Left cardiac atrium (tissue), 4 donors: ENCODE data around the gene APOL4. TPM values are rescaled to one million over a fixed set of nuclear protein-coding genes. Genes with fewer than 3 reads are reported as not detected.
"Not testable (repeated sequence)": the region's sequence is repeated elsewhere in the genome, so short reads cannot be mapped to it uniquely, and the experiment has no call there.

Experiments
- ATAC-seq, 2 donors: fragments of 200-7000 bp; cut with Tn5 transposase; one replicate each; pipeline ENCODE4 v1.9.1; 2020; ENCODE audit warnings: mild to moderate bottlenecking in 2 of 2, moderate library complexity in 2 of 2
- DNase-seq: peaks from one replicate; pipeline ENCODE4 v3.0.0-alpha.2; 2020
- intact Hi-C, 2 donors: fragments of 100-400 bp; cut with DNase I; formaldehyde crosslinking; loops; one replicate each; pipeline versions ENCODE4 v1.14.1 to v1.15.1; 2022 to 2023
- total RNA-seq, 2 donors: library from RNA; stranded (reverse); fragmentation: NEBNext Ultra II Directional; extraction: Animal tissue kit (Norgen Biotek cat#: 25700); gene quantifications; one replicate each; pipeline ENCODE4 v1.2.1, GENCODE V29; 2021
- donor health status: DM: no; HTN: yes; CAD: no.
- donor health status: DM: no; HTN: yes; CAD: no; lungs with severe emphysema.
- donor health status: DM: yes; HTN: yes; CAD: no.
- donor health status: Dilated cardiomyopathy.

The APOL4 gene
- total RNA-seq, 2 donors from 2014 or later, result 10.8 to 11.4 TPM

DNA sequence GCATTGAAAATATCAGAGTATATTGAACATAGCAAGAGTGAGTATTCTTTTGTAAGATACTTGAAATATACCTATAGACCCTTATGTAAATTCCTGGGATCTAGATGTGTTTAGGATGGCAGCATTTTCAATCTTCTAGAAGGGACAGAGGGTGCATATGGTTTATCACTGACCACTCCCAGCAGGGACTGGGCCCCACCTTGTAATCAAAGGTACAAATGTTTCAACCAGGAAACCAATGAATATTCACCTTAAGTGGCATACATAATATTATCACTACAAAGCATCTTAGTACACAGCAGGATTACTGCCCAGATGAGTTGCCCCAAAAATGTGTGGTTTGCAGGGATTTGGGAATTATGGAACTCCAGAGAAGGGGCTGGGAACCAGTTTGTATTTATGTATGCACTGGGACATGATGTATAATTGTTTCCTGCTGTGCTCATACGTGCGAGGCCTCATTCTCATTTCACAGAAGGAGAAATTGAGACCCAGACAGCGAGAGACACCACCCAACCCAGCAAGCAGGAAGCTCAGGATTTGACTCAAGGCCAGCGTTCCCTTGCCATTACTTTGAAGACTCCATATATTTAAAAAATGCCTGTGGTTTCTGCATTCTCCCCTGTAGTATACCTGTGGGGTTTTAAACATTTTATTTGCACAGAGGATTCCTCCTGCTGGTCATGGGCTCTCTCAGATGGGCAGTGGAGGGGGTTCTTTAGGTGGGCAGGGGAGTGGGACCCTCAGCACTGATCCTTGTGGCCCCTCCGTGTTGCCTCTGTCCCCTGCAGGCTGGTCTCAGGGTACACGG lies 5.2 kb downstream of the APOL4 start:
- ATAC-seq (no peak), DNase-seq (no peak)
- intact Hi-C loops, result loop anchor here (5.0 to 10.0 kb wide), 4 partner anchors 41 to 288 kb away; partner anchors contain the start of genes APOL2 (in 1 of the 2) and TXN2 (in 1 of the 2)

DNA sequence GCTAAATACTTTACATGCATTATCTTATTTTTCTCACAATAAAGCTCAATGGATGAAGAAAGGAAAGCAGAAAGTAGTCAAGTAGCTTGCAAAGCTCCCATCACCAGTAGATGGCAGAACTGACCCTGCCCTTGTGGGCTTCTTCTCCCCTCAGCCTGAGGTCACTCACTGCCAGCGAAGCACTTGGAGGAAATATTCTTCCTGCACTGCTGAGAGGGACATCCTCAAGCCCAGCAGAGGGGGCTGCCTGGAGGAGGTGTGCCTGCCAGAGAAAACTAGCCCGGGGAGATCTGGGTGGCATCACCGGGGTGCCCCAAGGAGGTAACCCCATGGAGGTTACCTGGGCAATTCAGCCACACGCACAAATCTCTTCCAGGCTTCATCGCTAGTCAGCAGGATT lies 6.6 kb downstream of the APOL4 start:
- peak; percentile 54 to 67 for ATAC-seq
- peak; percentile 61 for DNase-seq
- intact Hi-C loops, result loop anchor here (5.0 to 10.0 kb wide), 4 partner anchors 42 to 290 kb away; partner anchors contain the start of genes APOL2 (in 1 of the 2) and TXN2 (in 1 of the 2)

DNA sequence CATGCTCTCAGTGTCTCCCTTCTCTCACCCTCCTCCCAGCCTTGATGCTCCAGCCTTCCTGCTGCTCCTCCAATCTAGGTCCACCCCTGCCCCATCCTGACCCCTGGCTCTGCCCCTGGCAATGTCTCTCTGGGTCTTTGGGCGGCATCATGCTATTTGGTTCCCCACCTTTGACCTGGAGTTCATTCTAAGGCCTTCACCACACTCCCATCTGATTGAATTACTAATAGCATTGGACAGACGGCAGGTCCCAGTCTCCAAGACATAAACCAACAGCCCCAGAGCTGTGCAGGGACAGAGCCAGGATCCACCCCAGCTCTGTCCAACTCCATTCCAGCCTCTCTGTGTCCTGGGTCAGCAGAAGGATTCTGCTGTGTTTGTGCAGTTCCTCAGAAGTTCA lies 7.2 kb downstream of the APOL4 start:
- intact Hi-C loops, result loop anchor here (10.0 kb wide), 2 partner anchors 90 to 290 kb away; partner anchors contain the start of gene TXN2 (in 1 of the 2)
- no peak for DNase-seq
- ATAC-seq, result no peak

DNA sequence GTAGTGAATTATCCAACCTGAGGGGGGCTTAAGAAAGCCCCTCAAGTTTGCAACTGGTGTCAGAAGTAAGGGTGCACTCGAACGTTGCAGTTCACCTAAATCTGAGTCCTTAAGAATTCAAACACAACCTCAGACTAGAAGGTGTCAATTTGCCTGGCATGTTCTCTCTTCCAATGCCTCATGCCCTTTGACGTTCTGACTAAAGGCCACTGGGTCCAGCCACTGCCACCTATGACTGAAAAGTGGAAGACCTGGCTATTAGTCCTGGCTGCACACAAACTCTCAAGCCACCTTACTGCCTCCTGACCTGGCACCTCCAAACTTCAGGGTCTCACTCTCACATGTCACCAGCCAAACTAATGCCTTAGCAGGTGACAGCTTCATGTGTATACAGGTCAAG lies 8.0 kb downstream of the APOL4 start:
- intact Hi-C loops, result loop anchor here (10.0 kb wide), 2 partner anchors 91 to 291 kb away; partner anchors contain the start of gene TXN2 (in 1 of the 2)
- ATAC-seq (no peak), DNase-seq (no peak)

DNA sequence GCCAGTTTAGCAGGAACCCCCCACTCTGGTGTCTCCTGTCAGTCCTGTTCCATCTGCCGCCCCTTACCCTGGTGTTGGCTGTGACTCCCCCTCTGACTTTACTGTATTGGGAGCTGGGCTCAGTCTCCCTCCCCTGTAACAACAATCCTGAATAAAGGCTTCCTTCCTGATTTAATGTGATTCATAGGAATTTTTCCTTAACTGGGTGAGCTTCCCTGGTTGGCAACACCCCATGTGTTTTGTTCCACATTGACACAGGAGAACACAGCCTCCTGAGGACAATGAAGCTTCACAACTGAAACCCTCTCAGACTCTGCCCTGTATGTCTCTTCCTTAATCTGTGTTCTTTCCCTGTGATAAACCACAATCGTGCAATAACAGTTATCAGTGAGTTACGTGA lies 8.4 kb downstream of the APOL4 start:
- no peak for DNase-seq
- no peak for ATAC-seq
- intact Hi-C loops, result loop anchor here (10.0 kb wide), 2 partner anchors 92 to 292 kb away; partner anchors contain the start of gene TXN2 (in 1 of the 2)

DNA sequence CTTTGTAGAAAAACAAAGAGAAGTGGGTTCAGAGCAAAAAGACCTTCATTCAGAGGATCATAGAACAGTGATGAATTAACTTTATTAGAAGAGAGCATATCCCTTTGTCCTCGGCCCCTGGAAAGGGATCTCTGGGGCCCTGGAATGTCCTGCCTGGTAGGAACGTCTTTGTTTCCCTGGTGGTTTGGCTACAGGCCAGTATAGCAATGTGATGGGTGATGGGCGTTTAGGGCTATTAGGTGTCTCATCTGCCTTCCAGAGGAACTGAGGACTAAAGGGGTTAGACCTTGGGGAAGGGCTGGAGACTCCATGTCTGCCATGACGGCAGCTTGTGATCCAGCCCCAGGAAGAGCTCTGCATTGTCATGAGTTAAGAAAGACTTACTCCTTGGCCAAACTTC lies 9.1 kb downstream of the APOL4 start:
- ATAC-seq (no peak), DNase-seq (no peak)
- intact Hi-C loops, result loop anchor here (10.0 kb wide), 2 partner anchors 92 to 292 kb away; partner anchors contain the start of gene TXN2 (in 1 of the 2)

DNA sequence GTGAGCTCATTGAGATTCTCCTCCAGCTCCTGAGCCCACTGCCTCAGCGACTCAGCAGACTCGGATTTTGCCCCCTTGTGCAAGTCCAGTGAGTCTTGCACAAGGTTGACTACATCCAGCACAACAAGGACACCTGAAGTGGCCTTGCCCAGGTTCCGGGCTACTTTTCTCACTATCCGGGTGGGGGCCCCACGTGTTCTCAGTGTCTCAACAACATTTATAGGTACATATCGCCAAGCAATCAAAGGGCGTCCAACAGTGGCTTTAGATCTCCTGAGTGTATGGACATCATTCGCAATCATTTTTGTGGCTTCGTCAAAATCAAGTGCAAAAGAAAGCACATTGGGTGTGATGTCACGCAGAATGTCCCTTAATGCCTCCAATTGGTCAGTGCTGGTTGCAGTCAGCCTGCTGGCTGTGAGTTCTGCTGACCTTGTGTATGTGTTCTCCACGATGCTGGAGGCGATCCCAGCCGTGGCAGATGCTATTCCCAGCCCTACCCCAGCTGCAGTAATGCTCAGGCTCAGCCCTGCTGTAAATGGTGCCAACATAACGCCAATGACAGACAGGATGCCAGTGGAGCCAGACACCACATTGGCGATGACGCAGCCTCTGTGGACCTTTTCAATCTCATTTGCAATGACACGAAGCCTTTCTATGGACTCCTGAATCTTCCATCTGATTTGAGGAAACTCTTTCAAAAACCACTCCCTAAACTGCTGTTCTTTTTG lies 10.3 kb downstream of the APOL4 start:
- ATAC-seq (peak; percentile 88 to 94), DNase-seq (peak; percentile 72)
- intact Hi-C loops, result loop anchor here (10.0 kb wide), 2 partner anchors 94 to 294 kb away; partner anchors contain the start of gene TXN2 (in 1 of the 2)

DNA sequence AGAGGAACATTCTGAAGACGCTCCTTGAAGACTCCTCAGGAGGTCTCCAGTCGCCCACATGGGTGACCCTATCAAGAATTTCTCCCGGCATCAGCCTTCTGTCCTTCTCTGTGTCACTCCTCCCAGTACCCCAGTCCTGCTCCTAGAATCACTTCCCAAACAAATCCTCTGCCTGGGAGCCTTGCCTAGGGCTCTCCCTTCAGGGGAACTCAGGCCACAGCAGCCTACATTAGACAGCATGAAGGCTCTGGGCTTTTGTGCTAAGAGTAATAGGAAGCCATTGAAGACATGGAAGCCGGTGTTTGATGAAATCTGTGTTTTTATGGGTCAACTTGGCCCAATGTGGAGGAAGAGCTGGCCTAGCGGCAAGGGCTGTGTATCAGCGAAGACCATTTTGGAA lies 13.7 kb downstream of the APOL4 start:
- intact Hi-C loops, DNase-seq, ATAC-seq: not testable (repeated sequence)

DNA sequence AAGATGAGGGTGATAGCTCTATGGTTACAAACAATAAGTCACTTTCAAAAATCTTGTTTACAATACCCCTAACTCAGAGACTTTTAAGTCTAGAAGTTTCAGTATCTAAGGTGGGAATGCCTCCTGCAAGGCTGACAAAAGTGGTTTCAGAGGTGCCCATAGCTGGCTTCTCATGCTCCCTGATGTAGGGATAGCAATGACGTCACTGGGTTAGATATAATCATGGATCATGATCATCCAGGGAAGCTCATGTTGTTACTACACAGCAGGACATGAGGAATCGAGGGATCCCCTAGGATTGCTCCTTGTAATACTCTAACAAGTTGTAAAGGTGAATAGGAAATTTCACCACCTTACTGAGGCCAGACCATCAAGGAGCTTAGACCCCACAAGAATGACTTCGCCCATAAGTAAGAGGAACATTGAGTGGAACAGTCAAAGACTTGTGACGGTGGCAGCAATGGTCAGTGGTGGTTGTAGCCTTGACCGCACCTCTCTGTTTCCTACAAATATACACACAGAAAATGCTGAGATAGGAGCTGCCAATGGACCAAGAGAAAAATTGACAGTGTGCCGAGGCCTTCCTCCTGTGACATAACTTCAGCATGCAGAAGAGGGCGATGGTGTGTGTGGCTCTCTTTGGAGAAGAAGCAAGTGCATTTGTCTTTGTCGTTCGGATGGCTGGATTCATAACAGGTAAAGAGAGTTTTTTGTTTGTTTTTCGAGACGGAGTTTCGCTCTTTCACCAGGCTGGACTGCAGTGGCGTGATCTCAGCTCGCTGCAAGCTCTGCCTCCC lies 15.6 kb downstream of the APOL4 start:
- no peak for ATAC-seq
- intact Hi-C loops, result no loop called here
- no peak for DNase-seq

DNA sequence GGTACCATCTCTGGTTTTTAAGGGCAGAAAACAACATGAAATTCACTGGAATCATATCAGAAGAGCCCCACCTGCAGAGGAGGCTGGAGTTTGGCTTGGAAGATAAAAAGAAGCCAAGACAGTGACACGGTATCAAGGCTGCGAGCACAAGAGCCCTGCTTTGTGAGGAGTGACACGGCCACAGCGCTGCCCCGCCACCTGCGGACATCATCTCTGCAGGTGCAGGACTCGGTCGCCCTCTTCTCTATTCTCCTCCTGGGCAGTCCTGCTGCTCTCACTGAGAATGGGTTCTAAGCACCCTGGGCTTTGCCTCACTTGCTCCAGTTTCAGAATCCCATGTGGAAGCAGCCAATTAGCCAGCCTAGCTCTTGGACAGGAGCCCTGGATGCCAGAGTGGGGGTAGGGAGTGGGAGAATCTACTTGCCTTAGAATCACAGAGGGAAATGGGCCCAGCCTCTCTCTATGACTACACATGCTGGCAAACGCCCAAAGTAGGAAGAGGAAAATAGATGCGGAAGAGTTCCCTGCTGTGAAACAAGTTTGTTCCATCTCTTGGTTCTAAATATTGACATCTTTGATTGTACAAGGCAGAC lies 17.1 kb downstream of the APOL4 start:
- intact Hi-C loops, result loop anchor here in 1 of 2 donors (5.0 kb wide), 1 partner anchor 37 kb away; no protein-coding TSS in a partner anchor
- ATAC-seq, result peak; percentile 32 to 49
- peak; percentile 70 for DNase-seq

DNA sequence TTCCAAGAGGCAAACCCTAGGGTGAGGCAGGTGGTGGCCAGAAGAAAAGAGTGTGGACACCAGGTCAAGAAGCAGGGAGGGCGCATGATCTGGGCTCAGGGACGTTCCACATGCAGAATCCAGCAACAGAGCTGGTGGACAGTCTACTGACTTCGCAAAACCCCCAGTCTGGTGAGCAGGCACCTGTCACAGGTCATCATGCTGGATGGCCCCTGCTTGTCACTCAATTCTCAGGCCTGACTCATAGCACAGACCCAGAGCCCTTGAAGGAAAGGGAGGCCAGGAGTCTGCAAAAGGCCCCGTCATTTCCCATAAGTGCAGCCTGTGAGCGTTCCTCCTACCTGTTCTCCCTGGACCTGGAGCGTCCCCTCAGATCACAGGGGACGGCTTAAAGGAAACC lies 18.2 kb downstream of the APOL4 start:
- intact Hi-C loops, result loop anchor here in 1 of 2 donors (5.0 kb wide), 1 partner anchor 36 kb away; no protein-coding TSS in a partner anchor

DNA sequence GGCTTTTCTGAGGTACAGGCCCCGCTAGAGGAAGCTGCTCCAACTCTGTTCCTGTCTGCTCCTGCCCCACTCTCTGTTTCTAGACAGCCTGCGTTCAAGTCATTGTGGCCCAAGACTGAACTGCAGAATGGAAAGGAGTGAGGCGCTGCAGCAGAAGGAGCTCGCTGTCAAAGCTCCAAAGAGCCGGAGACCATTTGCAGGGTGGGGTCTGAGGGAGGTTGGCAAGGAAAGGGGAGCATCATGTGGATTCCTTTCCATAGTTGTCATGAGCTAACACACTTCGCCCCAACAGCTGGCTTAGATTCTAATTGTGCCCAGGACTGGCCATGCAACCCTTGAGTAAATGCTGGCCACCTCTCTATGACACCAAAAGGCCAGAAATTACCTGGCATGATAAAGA lies 18.8 kb downstream of the APOL4 start:
- intact Hi-C loops, result loop anchor here in 1 of 2 donors (5.0 kb wide), 1 partner anchor 36 kb away; no protein-coding TSS in a partner anchor
- DNase-seq (no peak), ATAC-seq (no peak)

More for the DNA sequence above, 18.2 kb downstream of the APOL4 start:
- DNase-seq (no peak), ATAC-seq (no peak)

DNA sequence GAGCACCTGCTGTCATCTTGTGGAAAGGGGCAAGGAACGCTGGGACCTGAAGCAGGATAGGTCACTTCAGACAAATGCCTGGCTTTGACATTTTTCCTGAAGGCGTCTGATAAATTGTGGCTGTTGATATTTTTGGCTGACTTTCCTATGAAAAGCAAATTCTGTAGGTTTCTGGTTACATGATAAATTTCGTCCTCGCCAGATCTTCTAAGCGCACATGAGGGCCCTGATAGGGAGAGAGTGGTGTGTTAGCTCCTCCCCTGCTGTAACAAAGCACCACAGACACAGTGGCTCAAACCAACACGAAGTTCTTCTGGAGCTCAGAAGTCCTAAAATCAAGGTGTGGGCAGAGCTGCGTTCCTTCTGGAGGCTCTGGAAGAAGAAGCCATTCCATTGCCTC lies 19.6 kb downstream of the APOL4 start:
- ATAC-seq, result no peak
- intact Hi-C loops, result loop anchor here in 1 of 2 donors (5.0 kb wide), 1 partner anchor 35 kb away; no protein-coding TSS in a partner anchor
- DNase-seq, result no peak

DNA sequence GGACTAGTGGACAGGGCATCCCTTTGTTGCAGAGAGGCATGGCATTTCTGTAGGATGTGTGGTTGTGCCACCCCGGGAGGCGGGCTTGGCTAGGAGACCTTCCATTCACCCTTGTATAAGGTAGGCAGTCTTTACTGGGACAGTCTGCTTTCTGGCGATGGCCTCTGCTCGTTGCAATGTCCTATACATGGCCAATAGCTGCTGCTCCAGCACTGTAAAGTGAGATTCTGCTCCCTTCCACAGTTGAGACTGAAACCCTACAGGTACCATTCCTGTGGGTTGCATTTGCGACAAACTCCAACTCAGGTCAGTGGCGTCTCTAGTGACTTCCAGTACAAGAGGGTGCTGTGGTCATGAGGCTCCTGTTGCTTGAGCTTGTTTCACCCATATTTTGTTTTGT lies 20.7 kb downstream of the APOL4 start:
- intact Hi-C loops, result loop anchor here (2.0 to 5.0 kb wide), 2 partner anchors 34 to 36 kb away; no protein-coding TSS in a partner anchor
- DNase-seq (no peak), ATAC-seq (no peak)

DNA sequence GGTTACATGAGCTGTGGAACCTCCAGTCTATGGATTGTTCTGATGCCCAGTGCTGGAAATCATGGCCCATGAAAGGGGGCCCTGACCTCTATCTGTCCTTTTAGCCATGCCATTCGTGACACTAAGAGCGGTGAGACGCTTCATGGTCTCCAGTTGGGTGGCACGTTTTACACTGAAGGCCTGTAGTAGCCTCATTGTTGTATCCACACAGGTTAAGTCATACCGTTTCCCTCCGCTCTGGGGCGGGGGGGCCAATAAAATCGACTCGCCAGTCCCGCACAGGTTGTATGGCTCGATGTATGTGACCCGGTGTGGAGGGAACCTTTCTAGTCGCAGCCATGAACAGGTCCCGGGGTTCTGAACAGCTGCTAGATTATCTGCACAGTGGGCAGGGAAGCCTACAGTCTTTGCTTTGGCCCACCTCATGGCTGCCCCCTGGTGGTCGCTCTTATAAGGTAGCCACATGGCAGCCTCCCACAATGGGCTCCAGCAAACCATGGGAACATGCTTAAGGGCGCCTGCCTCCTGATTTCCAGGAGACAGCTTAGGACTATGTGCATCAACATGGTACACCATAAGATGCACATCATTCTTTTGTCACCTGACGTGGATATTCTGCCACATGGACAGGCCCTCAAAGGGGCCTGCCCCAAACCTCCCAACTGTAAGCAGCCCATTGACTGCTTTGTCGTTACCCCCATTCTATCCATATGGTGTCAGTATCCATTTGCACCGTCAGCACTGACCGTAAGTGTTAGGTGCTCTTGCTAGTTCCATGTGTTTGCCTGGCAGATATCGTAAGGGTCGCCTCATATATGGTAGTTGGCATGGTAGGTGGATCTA lies 21.4 kb downstream of the APOL4 start:
- intact Hi-C loops, result loop anchor here (2.0 to 5.0 kb wide), 2 partner anchors 33 to 35 kb away; no protein-coding TSS in a partner anchor
- ATAC-seq (peak; percentile 89 to 94), DNase-seq (peak; percentile 90)

DNA sequence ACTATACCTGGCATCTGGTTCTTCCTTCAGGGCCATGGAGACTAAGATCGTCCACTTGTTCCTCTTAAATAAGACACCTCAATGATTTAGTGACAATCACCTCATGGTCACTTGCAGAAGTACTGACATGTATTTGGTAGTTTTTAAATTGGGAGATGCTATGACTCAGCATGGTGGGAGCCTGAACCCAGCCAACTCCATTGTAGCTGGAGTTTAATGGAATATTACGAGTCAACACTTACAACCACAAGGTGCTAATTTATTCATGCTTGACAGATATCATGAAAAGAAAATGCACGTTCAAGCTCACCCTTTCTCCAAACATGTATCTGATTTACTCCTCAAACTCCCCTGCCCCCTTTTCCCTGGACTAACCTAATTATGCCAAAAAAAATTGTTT lies 24.4 kb downstream of the APOL4 start:
- intact Hi-C loops, result no loop called here
- DNase-seq (no peak), ATAC-seq (no peak)

DNA sequence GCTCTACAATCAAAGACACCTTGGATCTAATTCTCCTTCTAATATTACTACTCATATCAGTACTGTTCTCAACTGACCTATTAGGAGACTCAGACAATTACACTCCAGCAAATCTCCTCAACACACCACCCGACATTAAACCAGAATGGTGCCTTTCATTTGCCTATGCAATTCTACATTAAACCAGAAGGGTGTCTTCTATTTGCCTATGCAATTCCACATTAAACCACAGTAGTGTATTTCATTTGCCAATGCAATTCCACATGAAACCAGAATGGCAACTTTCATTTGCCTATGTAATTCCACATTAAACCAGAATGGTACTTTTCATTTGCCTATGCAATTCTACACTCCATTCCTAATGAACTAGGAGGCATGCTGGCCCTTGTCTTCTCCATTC lies 25.7 kb downstream of the APOL4 start:
- ATAC-seq, result no peak
- intact Hi-C loops, result no loop called here
- no peak for DNase-seq
